ENCODE results near the gene NFIB. TPM values are rescaled to one million over a fixed set of nuclear protein-coding genes. Genes with fewer than 3 reads are reported as not detected.

NFIB gene
- total and polyA plus RNA-seq, 2 of the 8 experiments (the other 6 are each of a cell fraction or from before 2014, with no cell fraction given) = 2.6 to 13.1 TPM

DNA sequence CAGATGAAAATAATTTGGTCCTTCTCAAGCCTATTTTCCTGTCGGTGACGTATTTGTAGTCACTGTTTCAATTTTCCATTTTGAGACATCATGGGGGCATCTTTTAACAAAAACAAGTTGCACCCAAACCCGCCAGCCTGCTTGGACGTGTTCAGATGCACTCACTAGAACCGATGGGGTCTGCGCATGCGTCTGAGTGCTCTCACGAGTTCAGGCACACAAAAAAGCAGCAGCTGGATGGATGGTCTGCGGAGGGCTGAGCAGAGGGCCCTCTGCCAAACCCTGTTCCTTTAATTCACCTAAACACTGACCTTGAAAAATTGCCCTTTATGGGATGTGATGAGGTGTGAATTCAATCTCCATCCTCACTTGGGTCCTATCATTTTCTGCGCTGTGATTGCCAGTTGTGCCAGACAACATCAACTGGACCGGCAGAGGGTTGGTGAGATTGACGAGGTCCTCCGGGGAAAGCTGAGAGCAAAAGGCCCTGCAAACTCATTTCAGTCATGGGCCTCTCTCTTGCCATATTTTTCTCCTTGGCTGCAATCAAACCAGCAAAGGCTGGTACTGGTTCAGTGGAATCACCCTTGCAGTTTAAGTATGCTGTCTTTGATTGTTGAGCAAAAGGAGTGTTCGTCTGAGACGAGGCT, 251.9 kb downstream of the NFIB start:
- Histone ChIP-seq H3K23ac (ENCODE audit: insufficient read length) (no peak overlapping the region), H3K56ac (replicated peaks; ENCODE audit: insufficient read length, low read depth, low read length) (no peak overlapping the region), H3K79me2 (ENCODE audit: control insufficient read depth in 1 of 2, insufficient read depth in 2 of 2, low read length in 2 of 2) (no peaks in the 10 kb centered on the region), H2AK5ac (ENCODE audit: low read depth, low read length) (no peak overlapping the region), H4K20me1 (replicated peaks in 1 of 2; ENCODE audit: control insufficient read depth in 1 of 2, insufficient read depth in 2 of 2, low read length in 2 of 2) (no peaks in the 10 kb centered on the region), H3K4me2 (ENCODE audit: insufficient read depth in 1 of 2, low read depth in 2 of 2, low read length in 2 of 2) (no peak overlapping the region), H3K18ac (ENCODE audit: extremely low read depth, low read length) (no peak overlapping the region), H4K8ac (ENCODE audit: extremely low read depth, insufficient read depth, low read length) (no peak overlapping the region), H3K27me3 (replicated peaks in 1 of 4; ENCODE audit: control insufficient read depth in 3 of 4, extremely low read depth in 1 of 4, insufficient read depth in 3 of 4, low read length in 3 of 4) (no peaks in the 10 kb centered on the region), H3K14ac (ENCODE audit: insufficient read length) (no peak overlapping the region), H2BK20ac (ENCODE audit: low read length) (no peak overlapping the region), H4K5ac (ENCODE audit: insufficient read length, low read depth, low read length) (no peak overlapping the region), H2BK12ac (ENCODE audit: low read depth, low read length) (no peak overlapping the region), H3K36me3 (ENCODE audit: control insufficient read depth in 2 of 4, insufficient read depth in 4 of 4, low read length in 3 of 4) (no peaks in the 10 kb centered on the region), H3K4me1 (replicated peaks in 1 of 4; ENCODE audit: control insufficient read depth in 3 of 4, insufficient read depth in 4 of 4, low read length in 3 of 4) (no peaks in the 10 kb centered on the region), H3K9ac (replicated peaks in 1 of 4; ENCODE audit: extremely low read depth in 1 of 4, low read depth in 3 of 4, low read length in 3 of 4) (no peak overlapping the region), H2BK15ac (ENCODE audit: low read length) (no peak overlapping the region), H2BK120ac (replicated peaks; ENCODE audit: low read depth, low read length) (no peak overlapping the region), H2BK5ac (ENCODE audit: low read depth, low read length) (no peak overlapping the region), H3K79me1 (ENCODE audit: low read depth, low read length) (no peaks in the 10 kb centered on the region), H4K91ac (replicated peaks; ENCODE audit: insufficient read length, low read length) (no peak overlapping the region), H3K4ac (replicated peaks; ENCODE audit: insufficient read length, low read depth, low read length) (no peak overlapping the region), H2AFZ (ENCODE audit: low read length) (no peak overlapping the region), H3K27ac (ENCODE audit: low read depth, low read length) (no peak overlapping the region), H3K4me3 (ENCODE audit: extremely low read depth in 1 of 4, insufficient read depth in 2 of 4, low read depth in 3 of 4, low read length in 4 of 4) (no peak overlapping the region), H3K23me2 (ENCODE audit: low read depth, low read length) (no peaks in the 10 kb centered on the region), H3K9me3 (ENCODE audit: insufficient read depth in 2 of 2, low read depth in 1 of 2, low read length in 1 of 2) (no peaks in the 10 kb centered on the region)
- WGBS, 2 experiments (ENCODE audit: extremely low coverage in 1 of 2, insufficient coverage in 1 of 2, insufficient read length in 1 of 2, insufficient replicate concordance in 2 of 2, low coverage in 1 of 2, low lambda C conversion rate in 2 of 2, missing lambda C conversion rate in 1 of 2) = 88% methylated on average over 15 of the region's 15 CpGs; no CpG with 5 or more reads in 1 of the 2 experiments
- DNase-seq (ENCODE audit: low read depth in 1 of 2, low spot score in 2 of 2) = no peak
- ChIA-PET POLR2A (ENCODE audit: partially characterized antibody) (interaction anchor here (1.1 kb wide), 1 partner anchor 8 kb away, joined by 3 read pairs; no protein-coding TSS in a partner anchor), CTCF (ENCODE audit: partially characterized antibody) (interaction anchor here (1.2 kb wide), 1 partner anchor 10 kb away, joined by 5 read pairs; no protein-coding TSS in a partner anchor)
- FAIRE-seq = no peak
- TF ChIP-seq ATF2 (IDR thresholded peaks at IDR 0.05; ENCODE audit: low read length) (no peak), RFX5 (IDR thresholded peaks at IDR 0.05; ENCODE audit: borderline replicate concordance, low read depth, low read length) (no peak), EGR1 (IDR thresholded peaks at IDR 0.05; ENCODE audit: borderline replicate concordance, low read depth, low read length) (no peak), MAFK (IDR thresholded peaks at IDR 0.05; ENCODE audit: low read depth, low read length) (no peak), FOSL1 (IDR thresholded peaks at IDR 0.05; ENCODE audit: insufficient read depth, low read depth, low read length) (no peak), GABPA (IDR thresholded peaks at IDR 0.05; ENCODE audit: borderline replicate concordance, insufficient read depth, low read length) (no peak), CHD1 (IDR thresholded peaks at IDR 0.05; ENCODE audit: low read depth, low read length) (no peak), EP300 (IDR thresholded peaks at IDR 0.05; ENCODE audit: borderline replicate concordance in 1 of 2, low read depth in 2 of 2, low read length in 2 of 2) (no peak), RAD21 (IDR thresholded peaks at IDR 0.05 in 1 of 2, conservative IDR thresholded peaks at IDR 0.05 in 1 of 2; ENCODE audit: low read depth in 2 of 2, low read length in 2 of 2) (no peak), CTBP2 (IDR thresholded peaks at IDR 0.05; ENCODE audit: borderline replicate concordance, insufficient read depth, insufficient read length, low read length) (no peak)
